GM19193 (cell line): ENCODE results near the gene PRRC2A.
A peak's percentile ranks its signal among the peaks of the same experiment; 100 is the strongest.

ENCODE experiments used
- POLR2A ChIP-seq: IDR thresholded peaks from 4 replicates; pipeline ENCODE4 v1.6.1; 2011; ENCODE audit not compliant: insufficient read depth, insufficient read length; ENCODE audit errors: extremely low read depth

Gene PRRC2A

DNA sequence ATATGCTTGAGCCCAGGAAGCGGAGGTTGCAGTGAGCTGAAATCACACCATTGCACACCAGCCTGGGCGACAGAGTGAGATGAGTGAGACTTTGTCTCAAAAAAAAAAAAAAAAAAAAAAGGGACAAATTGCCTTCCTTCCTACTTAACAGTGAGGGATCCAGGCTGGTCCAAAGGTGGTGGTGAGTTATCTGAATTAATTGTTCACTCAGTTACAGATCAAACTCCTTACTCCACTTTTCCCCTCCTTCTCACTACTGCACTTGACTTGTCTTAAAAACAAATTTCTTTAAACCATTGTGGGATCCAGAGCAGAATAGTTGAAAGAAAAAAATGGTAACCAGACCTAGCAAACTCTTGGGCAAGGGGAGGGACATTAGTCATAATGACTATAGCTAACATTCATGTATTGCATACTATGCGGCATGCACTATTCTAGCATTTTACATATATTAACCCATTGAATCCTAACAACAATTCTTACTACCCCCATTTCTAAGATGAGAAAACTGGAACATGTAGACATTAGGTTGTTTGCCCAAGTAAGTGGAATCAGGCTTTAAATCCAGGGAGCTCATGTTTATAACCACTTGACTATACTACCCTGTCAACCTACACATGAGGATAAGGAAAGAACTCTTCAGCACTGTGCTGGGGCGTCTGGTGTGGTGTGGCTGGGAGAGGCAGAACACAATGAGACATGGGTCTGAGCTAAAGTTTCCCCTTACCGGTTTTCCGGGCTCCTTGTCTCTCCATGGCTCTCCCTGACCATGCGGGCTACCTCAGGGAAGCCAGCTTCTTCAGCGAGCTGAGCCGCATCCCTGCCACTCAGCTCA, 42.8 kb downstream of the PRRC2A start:
- TF ChIP-seq POLR2A, result no peak

DNA sequence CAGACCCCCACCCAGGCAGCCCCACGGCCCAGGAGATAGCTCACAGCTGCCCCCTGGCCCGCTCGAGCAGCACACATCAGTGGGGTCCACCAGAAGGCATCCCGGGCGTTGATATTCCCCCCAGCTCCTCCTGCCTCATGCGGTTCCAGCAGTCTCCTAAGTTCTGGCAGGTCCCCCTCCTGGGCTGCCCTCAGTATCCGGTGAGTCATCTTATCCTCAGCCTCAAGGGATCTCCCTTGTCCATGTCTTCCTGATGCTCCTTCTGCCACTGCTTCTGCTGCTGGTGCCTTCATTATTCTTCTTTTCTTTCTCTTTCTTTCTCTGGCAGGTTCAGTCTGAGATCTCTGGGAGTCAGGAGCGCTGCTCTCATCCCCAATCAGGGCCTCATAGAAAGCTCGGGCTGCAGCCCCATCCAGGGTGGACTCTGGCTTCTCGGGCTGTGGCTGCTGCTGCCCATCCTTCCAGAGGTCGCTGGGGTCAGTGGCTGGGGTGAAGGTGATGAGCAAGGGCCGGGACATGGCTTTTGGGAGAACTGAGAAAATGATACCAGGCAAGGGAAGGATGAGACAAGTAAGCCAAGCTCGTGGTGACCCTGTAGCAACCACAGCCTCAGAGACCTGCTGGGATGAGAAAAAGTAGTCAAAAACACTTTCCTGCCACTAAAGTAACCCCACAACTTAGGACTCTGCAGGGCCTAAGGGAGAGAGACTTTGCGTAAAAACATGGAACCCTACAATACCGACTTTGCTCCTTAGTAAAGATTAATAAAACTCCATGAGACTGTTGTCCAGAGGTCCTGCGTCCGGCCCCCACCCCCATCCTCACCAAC, 43.7 kb downstream of the PRRC2A start:
- no peak for TF ChIP-seq POLR2A

DNA sequence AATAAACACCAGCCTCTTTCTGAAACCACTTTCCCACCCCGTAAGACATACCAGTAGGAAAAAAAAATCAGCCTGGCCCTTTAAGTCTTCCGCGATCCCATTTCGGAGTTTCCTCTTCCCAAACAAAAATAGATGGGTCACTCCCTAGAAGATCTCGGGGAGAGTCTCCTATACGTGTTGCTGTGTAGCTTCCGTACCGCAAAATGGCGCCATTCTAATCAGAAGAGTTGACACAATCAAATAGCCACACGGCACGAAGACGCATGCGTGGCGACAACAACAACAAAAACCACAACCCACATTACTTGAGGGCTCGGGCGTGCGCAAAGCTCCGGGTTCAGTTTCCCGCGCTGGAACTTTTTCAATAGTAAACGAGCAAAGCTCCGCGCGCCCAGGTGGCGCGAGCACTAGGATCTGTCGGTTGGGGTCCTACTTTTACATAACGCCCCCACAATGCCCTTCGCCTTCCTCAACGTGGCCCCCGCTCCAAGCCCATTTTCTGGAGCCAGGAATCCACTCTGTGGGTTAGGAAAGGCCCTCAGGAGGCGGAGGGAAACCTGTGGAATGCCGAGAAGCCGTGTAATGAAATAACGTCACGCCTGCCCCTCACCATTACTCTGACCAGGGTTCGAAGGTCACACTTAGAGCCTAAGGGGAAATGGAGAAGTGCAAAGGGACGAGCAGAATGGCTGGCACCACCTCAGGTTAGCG, 44.4 kb downstream of the PRRC2A start, which contains the start of gene GPANK1:
TSS of gene GPANK1 (minus strand) at position 208 of the 711 bp plus-strand sequence. CDS start 519 bp downstream, outside the sequence.
- TF ChIP-seq POLR2A, result no peak

DNA sequence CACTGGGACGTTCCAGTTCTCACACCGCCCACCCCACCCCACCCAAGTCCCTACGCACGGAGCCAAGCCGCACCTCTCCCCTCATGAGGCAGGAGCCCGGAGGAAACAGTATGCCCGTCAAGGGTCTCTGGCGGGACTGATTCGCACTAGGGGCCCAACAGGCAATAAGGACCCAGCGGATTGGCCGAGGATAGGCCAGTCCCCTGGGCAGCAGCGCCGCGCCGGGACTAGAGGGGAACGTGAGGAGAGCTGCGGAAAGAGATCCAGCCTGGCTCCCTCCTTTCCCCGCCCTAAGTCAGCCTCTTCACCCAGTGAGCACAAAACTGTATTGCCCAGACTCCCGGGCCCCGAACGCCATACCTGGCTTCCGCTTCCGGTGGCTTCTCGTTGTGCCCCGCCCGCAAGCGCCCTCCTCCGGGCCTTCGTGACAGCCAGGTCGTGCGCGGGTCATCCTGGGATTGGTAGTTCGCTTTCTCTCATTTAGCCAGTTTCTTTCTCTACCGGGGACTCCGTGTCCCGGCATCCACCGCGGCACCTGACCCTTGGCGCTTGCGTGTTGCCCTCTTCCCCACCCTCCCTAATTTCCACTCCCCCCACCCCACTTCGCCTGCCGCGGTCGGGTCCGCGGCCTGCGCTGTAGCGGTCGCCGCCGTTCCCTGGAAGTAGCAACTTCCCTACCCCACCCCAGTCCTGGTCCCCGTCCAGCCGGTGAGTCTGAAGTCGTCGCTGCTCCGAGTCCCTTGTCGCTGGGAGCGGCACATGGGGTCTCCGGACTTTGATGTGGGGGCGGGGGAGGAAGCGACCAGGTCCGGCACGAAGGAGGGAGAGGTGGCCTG, 45.2 kb downstream of the PRRC2A start, which contains the start of gene CSNK2B:
TSS of gene CSNK2B (plus strand) at position 580 of the 836 bp plus-strand sequence. CDS start 752 bp downstream, outside the sequence.
- peak; percentile 87 for TF ChIP-seq POLR2A

DNA sequence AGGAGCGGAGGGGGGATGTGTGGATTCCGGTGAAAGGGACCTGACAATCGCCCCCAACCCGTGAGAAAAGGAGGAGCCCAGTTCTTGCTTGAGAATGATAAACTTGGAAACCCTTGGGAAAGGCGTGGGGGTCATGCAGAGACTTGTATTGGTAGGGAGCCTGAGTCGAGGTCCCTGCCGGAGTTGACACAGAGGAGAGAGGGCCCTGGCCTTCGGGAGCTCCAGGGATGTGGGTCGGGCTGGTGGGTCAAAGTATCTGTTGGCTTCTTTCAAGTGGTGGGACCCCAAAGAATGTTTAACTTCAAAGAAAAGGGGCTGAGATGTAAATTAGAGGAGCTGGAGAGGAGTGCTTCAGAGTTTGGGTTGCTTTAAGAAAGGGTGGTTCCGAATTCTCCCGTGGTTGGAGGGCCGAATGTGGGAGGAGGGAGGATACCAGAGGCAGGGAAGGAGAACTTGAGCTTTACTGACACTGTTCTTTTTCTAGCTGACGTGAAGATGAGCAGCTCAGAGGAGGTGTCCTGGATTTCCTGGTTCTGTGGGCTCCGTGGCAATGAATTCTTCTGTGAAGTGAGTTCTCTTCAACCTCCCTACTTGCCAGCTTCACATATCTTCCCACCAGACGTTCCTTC, 45.9 kb downstream of the PRRC2A start:
- TF ChIP-seq POLR2A, result no peak

DNA sequence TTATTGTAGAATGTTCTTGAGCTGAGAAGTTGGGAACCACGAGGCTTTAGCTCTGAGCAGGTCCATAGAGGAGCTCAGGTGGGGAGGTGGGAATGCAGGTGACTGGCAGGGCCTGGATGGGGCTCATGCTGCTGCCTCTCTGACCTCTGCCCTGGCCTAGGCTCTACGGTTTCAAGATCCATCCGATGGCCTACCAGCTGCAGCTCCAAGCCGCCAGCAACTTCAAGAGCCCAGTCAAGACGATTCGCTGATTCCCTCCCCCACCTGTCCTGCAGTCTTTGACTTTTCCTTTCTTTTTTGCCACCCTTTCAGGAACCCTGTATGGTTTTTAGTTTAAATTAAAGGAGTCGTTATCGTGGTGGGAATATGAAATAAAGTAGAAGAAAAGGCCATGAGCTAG, 49.2 kb downstream of the PRRC2A start, which contains the start of gene LY6G5B:
TSS of gene LY6G5B (plus strand) at position 301 of the 400 bp plus-strand sequence. CDS start 975 bp downstream, outside the sequence.
- TF ChIP-seq POLR2A, result no peak

DNA sequence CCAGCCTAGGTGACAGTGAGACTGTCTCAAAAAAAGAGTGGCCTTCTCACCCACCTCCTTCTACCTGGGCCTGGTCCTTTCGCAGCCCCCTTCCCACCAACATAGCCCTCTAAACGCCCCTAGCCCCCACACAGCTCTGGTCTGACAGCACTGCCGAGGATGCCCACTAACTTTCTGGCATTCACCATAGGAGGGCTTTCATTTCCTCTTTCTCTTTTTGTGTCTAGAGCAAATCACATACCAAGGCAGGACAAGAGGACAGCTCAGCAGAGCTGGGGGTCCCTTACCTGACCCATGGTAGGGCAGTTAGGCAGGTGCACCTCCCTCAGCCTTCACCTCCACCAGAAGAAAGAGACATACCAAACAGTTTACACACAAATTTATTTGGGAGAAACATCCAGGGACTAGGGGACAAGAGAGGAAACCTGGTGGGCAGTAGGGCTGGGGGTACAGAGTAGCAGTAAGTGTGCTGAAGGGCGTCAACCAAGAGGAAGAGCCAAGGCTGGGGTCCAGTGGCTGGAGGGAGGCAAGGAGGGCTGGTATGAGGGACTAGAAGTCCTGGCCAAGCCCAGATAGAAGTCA, 55.9 kb downstream of the PRRC2A start:
- no peak for TF ChIP-seq POLR2A

DNA sequence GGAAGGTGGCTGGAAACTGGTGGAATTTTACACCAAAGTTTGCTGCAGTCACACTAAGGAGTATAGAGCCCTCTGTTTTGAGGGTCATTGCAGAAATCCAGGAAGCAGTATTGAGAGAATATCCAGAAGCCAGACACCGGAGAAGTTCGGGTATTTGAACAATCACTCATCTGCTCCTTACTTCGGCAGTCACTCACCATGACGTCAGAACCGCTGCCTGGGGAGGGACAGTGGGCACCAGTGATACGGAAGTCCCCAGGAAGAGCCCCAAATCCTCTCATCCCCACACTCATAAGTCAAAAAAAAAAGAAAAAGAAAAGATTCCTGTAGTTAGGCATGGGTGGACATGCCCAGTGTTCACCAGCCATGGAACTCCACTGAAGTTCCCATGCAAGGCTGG, 56.4 kb downstream of the PRRC2A start:
- no peak for TF ChIP-seq POLR2A

DNA sequence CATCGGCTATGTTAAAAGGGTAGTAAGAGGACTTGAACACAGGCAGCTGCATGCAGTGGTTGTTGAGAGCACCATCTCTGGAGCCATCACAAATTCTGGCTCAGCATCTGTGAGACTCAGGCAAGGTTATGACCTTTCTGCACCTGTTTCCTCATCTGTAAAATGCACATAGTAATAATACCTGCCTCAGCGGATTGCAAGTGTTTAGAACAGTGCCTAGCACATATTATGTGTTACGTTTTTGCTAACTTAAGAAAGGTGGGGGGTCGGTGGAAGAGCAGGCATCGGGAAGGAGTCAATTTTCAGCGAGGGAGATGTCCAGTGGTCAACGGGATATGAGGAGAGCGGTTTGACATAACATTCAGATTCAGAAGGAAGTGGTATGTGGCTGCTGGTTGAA, 57.4 kb downstream of the PRRC2A start:
- no peak for TF ChIP-seq POLR2A

DNA sequence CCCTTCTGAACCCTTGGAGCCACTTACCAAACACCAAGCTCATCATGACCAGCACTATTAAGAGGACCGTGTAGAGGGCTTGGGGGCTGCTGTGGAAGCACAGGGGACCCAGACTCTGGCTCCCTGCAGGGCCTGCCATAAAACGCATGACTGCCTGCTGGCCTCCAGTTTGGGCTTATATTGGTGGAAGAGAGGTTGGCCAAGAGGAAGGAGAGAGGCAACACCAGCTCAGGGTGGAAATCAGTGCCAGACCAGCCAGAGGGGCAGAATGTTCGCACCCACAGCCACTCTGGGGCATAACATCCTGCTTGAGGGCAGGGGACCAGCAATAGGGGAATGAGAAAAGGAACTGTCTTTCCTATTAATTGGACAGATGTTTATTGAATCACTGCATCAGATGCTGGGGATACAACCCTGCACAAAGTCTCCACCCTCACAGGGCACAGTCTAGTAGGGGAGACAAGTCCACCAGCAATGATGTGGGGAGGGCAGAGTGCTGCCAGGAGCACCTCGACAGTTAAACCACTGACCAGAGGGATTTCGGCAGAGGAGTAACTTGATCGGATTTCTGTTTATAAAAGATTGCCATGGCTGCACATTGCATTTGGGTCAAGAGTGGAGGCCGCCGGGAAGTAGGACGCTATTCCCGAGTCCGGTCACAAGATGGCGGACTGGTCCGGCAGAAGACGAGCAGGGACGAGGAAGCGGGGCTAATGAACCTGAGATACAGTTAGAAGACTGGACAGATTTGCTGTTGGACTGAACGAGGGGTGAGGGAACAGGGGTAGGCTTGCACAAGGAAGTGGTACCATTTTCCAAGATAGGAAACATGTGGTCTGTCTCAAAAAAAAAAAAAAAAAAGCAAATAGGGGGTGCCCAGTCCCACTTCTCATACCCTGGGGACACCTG, 60.0 kb downstream of the PRRC2A start, which contains the start of gene LY6G5C:
TSS of gene LY6G5C (minus strand) at position 842 of the 909 bp plus-strand sequence. CDS start at position 148, 694 bp downstream.
- no peak for TF ChIP-seq POLR2A

DNA sequence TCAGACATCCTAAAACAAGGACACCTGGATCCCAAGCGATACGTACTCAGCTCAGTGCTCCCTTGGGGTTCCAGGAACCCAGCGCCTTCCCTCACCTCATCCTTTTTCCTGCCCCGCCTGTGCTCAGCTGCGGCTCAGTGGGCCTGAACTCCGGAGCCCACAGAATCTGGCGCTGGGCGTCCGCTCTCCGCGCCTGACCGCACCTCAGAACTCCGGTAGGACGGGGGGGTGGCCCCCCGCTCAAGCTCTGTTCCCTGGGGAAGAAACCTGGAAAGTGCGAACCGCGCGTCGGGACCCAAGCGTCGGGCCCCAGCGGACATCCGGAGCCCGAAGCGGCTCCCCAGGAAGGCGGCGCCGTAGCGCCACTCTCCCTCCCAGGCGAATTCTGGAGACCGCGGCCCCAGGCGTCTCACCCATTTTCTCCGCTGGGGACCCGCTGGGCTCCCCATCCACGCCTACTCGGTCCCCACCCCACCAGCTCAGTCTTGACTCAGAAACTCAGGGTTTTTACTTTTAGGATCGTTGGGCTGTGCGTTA, 60.7 kb downstream of the PRRC2A start:
- TF ChIP-seq POLR2A, result no peak

DNA sequence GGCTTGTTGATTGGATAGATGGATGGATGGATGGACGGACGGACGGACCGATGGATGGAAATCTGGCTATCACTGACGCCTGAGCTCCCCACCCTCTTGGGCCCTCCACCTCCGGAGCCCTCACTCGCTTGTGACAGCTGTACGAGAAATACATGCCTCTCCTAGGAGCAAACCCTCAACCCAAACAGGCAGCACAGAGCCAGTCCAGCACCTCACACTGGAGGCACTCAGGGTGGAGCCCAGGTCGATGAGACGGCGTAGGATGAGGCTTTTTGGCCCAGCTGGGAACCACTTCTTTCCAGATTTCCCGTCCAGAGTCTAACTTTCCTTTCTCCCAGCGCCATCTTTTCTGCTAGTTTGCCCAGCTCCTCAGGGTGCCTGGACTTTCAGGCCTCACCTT, 63.1 kb downstream of the PRRC2A start:
- no peak for TF ChIP-seq POLR2A
